SU-DHL-6 (cell line): ENCODE results near the gene WNT7B.

Experiments used
- H2AFZ ChIP-seq: fragments of 200-600 bp; sonication (generic); 2 replicates; pipeline ENCODE4 v1.6.1; 2014; ENCODE audit warnings: low read depth, mild to moderate bottlenecking, moderate library complexity, mixed read lengths, antibody characterized with exemption, low read length; ENCODE audit not compliant: severe bottlenecking
- H3F3A ChIP-seq: fragments of 200-600 bp; shearing (Covaris generic); 2 replicates; pipeline ENCODE4 v1.6.0; 2016; ENCODE audit warnings: antibody characterized with exemption, mild to moderate bottlenecking; ENCODE audit not compliant: insufficient read depth
- H3K27ac ChIP-seq: fragments of 200-600 bp; sonication (generic); 2 replicates; pipeline ENCODE4 v1.5.1; 2016; ENCODE audit warnings: low read depth, mild to moderate bottlenecking, low read length, moderate library complexity, mixed read lengths
- H3K27me3 ChIP-seq: fragments of 200-600 bp; sonication (generic), shearing (Covaris generic); 2 replicates; pipeline ENCODE4 v1.6.0; 2014; ENCODE audit warnings: mild to moderate bottlenecking, low read length
- H3K36me3 ChIP-seq: fragments of 200-600 bp; sonication (generic); 2 replicates; pipeline ENCODE4 v1.6.1; 2014; ENCODE audit warnings: mild to moderate bottlenecking, low read length, mixed read lengths
- H3K4me2 ChIP-seq: fragments of 300-600, 200-600 bp; shearing (Covaris generic), sonication (generic); 2 replicates; pipeline ENCODE4 v1.6.0; 2014; ENCODE audit warnings: low read length, low read depth, mild to moderate bottlenecking; ENCODE audit not compliant: poor library complexity, severe bottlenecking
- H3K4me3 ChIP-seq: fragments of 200-600 bp; sonication (generic); 2 replicates; pipeline ENCODE4 v1.5.1; 2014; ENCODE audit warnings: antibody characterized with exemption, low read length, mild to moderate bottlenecking, mixed read lengths; ENCODE audit not compliant: insufficient read depth, poor library complexity, severe bottlenecking
- H3K79me2 ChIP-seq: fragments of 200-600 bp; sonication (generic); 2 replicates; pipeline ENCODE4 v1.6.1; 2014; ENCODE audit warnings: mild to moderate bottlenecking, low read length, moderate library complexity; ENCODE audit not compliant: insufficient read depth
- H3K9ac ChIP-seq: fragments of 200-600 bp; sonication (generic); 2 replicates; pipeline ENCODE4 v1.7.0; 2014; ENCODE audit warnings: mild to moderate bottlenecking, low read length
- H3K9me2 ChIP-seq: fragments of 200-600 bp; sonication (generic); replicated peaks from 2 replicates; pipeline ENCODE4 v1.6.1; 2014; ENCODE audit warnings: low read length; ENCODE audit not compliant: insufficient read depth
- H3K9me3 ChIP-seq: fragments of 200-600 bp; sonication (generic); 2 replicates; pipeline ENCODE4 v1.6.1; 2014; ENCODE audit warnings: low read length, mixed read lengths; ENCODE audit not compliant: insufficient read depth
- H4K20me1 ChIP-seq: fragments of 200-600 bp; sonication (generic); 2 replicates; pipeline ENCODE4 v1.6.1; 2014; ENCODE audit warnings: low read depth, mild to moderate bottlenecking, antibody characterized with exemption, low read length, moderate library complexity, mixed read lengths
- EZH2phosphoT487 ChIP-seq: fragments of 200-600 bp; sonication (generic), shearing (Covaris generic); conservative IDR thresholded peaks from 2 replicates; pipeline ENCODE4 v1.6.1; 2018; ENCODE audit warnings: mild to moderate bottlenecking, antibody characterized with exemption, low read length, moderate library complexity, mixed read lengths
- TF ChIP-seq, protein P1 (sequence below): fragments of 200-600 bp; sonication (generic); IDR thresholded peaks from one replicate; pipeline ENCODE4 v1.5.1; 2017; ENCODE audit warnings: antibody characterized with exemption, mild to moderate bottlenecking, low read length, moderate library complexity; ENCODE audit not compliant: insufficient read depth, poor library complexity, severe bottlenecking

WNT7B gene

DNA sequence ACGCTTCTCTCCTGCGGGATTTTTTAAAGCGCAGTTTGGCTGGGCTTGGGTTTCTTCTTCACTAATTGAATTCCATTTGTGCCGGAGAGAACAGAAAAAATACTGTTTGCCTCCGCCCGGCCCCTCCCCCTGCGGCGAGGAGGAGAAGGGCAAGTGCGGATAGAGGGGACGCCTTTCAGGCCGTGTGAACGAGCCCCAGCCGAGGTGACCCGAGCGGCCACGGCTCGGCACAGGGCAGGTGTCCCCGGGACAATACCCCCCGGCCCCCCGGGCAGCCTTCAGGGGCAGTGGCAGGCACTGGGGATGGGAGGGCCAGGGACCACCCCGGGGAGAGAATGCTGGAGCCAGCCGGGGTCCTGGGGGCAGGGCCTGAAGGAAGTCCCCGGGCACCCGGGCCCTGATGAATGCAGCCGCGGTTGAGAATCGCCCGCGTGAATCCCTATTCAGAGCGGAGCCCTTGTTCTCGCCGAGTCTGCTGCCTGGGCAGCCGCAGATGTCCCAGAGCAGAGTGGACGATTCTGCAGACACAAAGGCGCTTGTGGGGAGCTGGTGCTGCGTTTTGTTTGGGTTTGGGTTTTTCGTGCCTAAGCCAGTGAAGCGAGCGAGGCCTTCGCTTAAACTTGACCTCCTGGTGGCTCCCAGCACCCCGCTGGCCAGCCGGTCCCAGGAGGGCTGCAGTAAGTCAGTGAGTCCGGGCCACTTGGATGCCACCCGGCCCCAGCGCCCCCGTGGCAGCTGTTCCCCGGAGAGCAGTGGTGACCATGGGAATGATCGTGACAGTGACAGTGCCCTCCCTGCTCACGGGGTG is 96.0 kb downstream of the WNT7B start:
- no peak overlapping the region for H2AFZ ChIP-seq
- H3K9me3 ChIP-seq: no peaks in the 10 kb centered on the region
- no peak overlapping the region for H3K4me2 ChIP-seq
- H3K36me3 ChIP-seq: no peaks in the 10 kb centered on the region
- no peaks in the 10 kb centered on the region for H3K9me2 ChIP-seq
- TF ChIP-seq EZH2phosphoT487: no peak
- TF ChIP-seq, protein P1, sequence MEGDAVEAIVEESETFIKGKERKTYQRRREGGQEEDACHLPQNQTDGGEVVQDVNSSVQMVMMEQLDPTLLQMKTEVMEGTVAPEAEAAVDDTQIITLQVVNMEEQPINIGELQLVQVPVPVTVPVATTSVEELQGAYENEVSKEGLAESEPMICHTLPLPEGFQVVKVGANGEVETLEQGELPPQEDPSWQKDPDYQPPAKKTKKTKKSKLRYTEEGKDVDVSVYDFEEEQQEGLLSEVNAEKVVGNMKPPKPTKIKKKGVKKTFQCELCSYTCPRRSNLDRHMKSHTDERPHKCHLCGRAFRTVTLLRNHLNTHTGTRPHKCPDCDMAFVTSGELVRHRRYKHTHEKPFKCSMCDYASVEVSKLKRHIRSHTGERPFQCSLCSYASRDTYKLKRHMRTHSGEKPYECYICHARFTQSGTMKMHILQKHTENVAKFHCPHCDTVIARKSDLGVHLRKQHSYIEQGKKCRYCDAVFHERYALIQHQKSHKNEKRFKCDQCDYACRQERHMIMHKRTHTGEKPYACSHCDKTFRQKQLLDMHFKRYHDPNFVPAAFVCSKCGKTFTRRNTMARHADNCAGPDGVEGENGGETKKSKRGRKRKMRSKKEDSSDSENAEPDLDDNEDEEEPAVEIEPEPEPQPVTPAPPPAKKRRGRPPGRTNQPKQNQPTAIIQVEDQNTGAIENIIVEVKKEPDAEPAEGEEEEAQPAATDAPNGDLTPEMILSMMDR: no peak
- H3K9ac ChIP-seq: no peak overlapping the region
- no peaks in the 10 kb centered on the region for H3K27me3 ChIP-seq
- no peaks in the 10 kb centered on the region for H4K20me1 ChIP-seq
- no peaks in the 10 kb centered on the region for H3K79me2 ChIP-seq
- no peaks in the 10 kb centered on the region for H3F3A ChIP-seq
- H3K4me3 ChIP-seq: no peak overlapping the region
- H3K27ac ChIP-seq: no peak overlapping the region

DNA sequence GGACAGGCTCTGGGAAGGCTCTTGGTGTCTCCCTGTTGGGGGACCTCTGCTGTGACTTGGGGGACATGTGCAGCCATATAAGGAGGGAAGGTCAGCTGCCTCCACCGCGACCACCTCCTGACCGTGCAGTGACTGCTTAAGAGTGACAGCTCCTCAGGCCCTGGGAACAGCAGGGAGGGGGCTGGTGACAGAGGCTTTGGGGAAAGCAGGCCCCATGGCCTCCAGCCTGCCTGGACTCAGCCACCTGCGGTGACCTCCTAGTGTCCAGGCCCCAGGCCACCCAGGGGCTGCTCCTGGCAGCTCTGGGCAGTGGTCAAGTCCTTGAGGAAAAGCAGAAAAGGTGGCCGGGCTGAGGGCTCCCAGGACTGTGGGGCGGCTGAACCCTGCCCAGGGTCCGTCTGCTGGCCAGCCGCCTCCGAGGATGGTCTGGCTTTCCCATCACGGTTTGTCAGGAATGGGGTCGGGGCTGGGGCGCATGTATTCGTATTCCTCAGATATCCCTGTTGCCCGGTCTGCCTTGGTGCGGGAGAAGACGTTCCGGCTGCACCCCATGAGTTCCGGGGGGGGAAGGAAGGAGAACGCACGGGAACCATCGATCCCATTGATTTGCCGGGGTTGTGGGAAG is 96.8 kb downstream of the WNT7B start:
- H3K27ac ChIP-seq: no peak overlapping the region
- no peaks in the 10 kb centered on the region for H3F3A ChIP-seq
- H3K9me3 ChIP-seq: no peaks in the 10 kb centered on the region
- no peaks in the 10 kb centered on the region for H3K36me3 ChIP-seq
- no peaks in the 10 kb centered on the region for H3K27me3 ChIP-seq
- no peak overlapping the region for H3K4me2 ChIP-seq
- TF ChIP-seq, protein P1: no peak
- TF ChIP-seq EZH2phosphoT487: no peak
- no peak overlapping the region for H3K9ac ChIP-seq
- no peak overlapping the region for H3K4me3 ChIP-seq
- no peak overlapping the region for H2AFZ ChIP-seq
- no peaks in the 10 kb centered on the region for H4K20me1 ChIP-seq
- no peaks in the 10 kb centered on the region for H3K9me2 ChIP-seq
- H3K79me2 ChIP-seq: no peaks in the 10 kb centered on the region

DNA sequence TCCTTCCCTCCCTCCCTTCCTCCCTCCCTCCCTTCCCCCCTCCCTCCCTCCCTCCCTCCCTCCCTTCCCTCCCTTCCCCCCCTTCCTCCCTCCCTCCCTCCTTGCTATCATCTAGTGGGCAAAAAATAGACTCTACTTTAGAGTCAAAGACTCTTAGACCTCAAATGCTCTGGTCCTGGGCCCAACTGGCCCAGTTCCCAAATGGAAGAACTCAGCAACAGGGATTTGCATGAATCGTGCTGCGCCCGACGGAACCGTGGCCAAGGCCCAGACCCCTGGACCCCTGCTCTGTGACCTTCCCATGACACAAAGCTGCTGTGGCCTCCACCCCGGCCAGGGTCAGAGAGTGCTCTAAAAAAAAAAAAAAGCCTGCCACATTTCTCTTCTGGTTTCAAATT is 97.4 kb downstream of the WNT7B start:
- TF ChIP-seq, protein P1: no peak
- TF ChIP-seq EZH2phosphoT487: no peak
- no peaks in the 10 kb centered on the region for H3K27me3 ChIP-seq
- no peak overlapping the region for H2AFZ ChIP-seq
- H3K9me2 ChIP-seq: no peaks in the 10 kb centered on the region
- no peak overlapping the region for H3K9ac ChIP-seq
- no peak overlapping the region for H3K4me2 ChIP-seq
- H3K79me2 ChIP-seq: no peaks in the 10 kb centered on the region
- H3K4me3 ChIP-seq: no peak overlapping the region
- H3F3A ChIP-seq: no peaks in the 10 kb centered on the region
- no peaks in the 10 kb centered on the region for H4K20me1 ChIP-seq
- no peaks in the 10 kb centered on the region for H3K36me3 ChIP-seq
- H3K9me3 ChIP-seq: no peaks in the 10 kb centered on the region
- H3K27ac ChIP-seq: no peak overlapping the region
